Effector memory CD8-positive, alpha-beta T cell (primary cell): ENCODE measurements around the gene IRX4.
"Not testable (repeated sequence)": the region's sequence is repeated elsewhere in the genome, so short reads cannot be mapped to it uniquely, and the experiment has no call there.

Experiments
- ATAC-seq: fragments of 150-1000 bp; cut with Tn5 transposase; replicated peaks from 2 replicates; pipeline ENCODE4 v1.10.0; 2021; ENCODE audit warnings: mild to moderate bottlenecking, moderate library complexity
- DNase-seq, 3 experiments: peaks; one replicate each; pipeline ENCODE4 v3.0.0; 2021
- H3K27ac Mint-ChIP-seq, 2 donors: one replicate each; pipeline ENCODE4 v1.8.0; 2022; ENCODE audit warnings: mild to moderate bottlenecking in 2 of 2, mixed read lengths in 2 of 2, moderate library complexity in 2 of 2
- H3K27me3 Mint-ChIP-seq, 2 donors: one replicate each; pipeline ENCODE4 v1.8.0; 2022; ENCODE audit warnings: mixed read lengths in 2 of 2
- H3K36me3 Mint-ChIP-seq: one replicate; pipeline ENCODE4 v1.8.0; 2022; ENCODE audit warnings: mild to moderate bottlenecking, moderate library complexity, mixed read lengths; ENCODE audit not compliant: insufficient read depth
- H3K4me1 Mint-ChIP-seq, 2 donors: one replicate each; pipeline ENCODE4 v1.8.0; 2022; ENCODE audit warnings: low read depth in 2 of 2, mixed read lengths in 2 of 2
- H3K4me3 Mint-ChIP-seq, 2 donors: one replicate each; pipeline ENCODE4 v1.8.0; 2022; ENCODE audit warnings: mild to moderate bottlenecking in 2 of 2, mixed read lengths in 2 of 2, moderate library complexity in 2 of 2
- H3K9me3 Mint-ChIP-seq, 2 donors: one replicate each; pipeline ENCODE4 v1.8.0; 2022; ENCODE audit warnings: mixed read lengths in 2 of 2

IRX4 gene

GRCh38 chr5:1875281-1875842 is 7.4 kb downstream of the IRX4 start:
- peaks cover 49 to 70% of the 10 kb centered on the region in 2 donors for H3K27me3 Mint-ChIP-seq
- no peak overlapping the region for H3K4me3 Mint-ChIP-seq
- ATAC-seq (no peak), DNase-seq (no peak)
- H3K9me3 Mint-ChIP-seq: no peaks in the 10 kb centered on the region
- H3K27ac Mint-ChIP-seq: no peak overlapping the region
- no peaks in the 10 kb centered on the region for H3K36me3 Mint-ChIP-seq
- H3K4me1 Mint-ChIP-seq: peaks cover 4 to 13% of the 10 kb centered on the region in 2 donors

DNA sequence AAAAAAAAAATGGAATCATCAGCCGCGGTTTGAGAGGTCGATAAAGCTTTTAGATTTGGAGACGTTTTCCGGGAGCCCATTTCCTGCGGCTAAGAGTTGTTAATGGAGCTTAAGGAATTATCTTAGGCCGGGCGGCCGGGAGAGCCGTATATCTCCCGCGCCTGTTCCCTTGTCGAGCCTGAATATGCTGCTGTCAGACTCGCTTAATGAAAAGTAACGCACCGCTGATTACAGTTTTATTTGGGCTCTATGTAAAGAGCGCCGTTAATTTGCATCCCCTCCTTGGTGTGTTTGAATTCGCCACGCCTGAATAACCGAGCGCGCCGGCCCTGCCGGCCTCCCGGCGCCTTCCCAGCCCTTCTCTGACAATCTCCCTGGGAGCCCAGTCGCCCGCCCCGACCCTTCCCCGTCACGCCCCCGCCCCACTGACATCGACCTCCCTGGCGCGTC is 7.9 kb downstream of the IRX4 start:
- Mint-ChIP-seq H3K4me3 (peak overlapping the region in 1 of 2 donors; percentile 23), H3K9me3 (no peaks in the 10 kb centered on the region), H3K27me3 (peaks cover 43 to 64% of the 10 kb centered on the region in 2 donors)

GRCh38 chr5:1874348-1874747 is 8.4 kb downstream of the IRX4 start:
- no peaks in the 10 kb centered on the region for H3K9me3 Mint-ChIP-seq
- H3K4me1 Mint-ChIP-seq: peaks cover 4 to 6% of the 10 kb centered on the region in 2 donors
- peaks cover 39 to 60% of the 10 kb centered on the region in 2 donors for H3K27me3 Mint-ChIP-seq
- no peaks in the 10 kb centered on the region for H3K36me3 Mint-ChIP-seq
- H3K27ac Mint-ChIP-seq: no peak overlapping the region
- no peak for DNase-seq
- peak overlapping the region in 1 of 2 donors; percentile 23 for H3K4me3 Mint-ChIP-seq
- no peak for ATAC-seq

More for the DNA sequence above, 7.9 kb downstream of the IRX4 start:
- Mint-ChIP-seq H3K27ac (no peak overlapping the region), H3K36me3 (no peaks in the 10 kb centered on the region), H3K4me1 (peaks cover 4 to 8% of the 10 kb centered on the region in 2 donors)
- no peak for ATAC-seq
- DNase-seq: no peak

DNA sequence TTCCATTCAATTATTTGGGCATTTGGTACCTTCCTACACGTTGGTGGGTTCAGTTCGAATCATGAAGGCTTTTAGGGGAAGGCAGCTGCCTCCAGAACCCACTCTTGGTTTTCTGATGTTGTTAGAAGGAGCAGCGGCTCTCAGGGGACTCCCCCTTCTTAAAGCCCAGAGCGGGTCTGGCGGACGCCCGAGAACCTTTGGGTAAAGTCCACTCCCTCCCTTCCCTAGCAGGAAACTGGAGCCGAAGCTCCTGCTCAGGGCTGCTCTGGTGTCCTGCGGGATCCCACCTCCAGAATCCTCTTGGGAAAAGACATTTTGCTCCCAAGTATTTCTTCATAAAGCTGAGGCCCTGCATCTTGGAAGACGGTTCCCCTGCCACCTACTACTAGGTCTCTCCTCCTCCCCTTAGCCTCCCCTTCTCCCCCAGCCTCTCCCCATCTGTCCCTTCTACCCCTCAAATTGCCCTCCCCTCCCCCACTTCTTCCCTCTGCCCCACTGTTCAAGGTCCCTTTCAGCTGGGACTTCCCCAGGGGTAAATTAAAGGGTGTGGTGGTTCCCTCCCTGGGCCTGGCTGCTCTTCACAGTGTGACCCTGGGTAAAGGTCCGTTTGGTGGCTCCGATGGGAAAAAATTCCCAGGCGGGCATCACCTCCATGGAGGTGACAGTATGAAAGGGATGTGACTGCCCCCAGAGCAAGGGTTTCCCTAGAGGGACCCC is 9.3 kb downstream of the IRX4 start:
- ATAC-seq (no peak), DNase-seq (no peak)
- Mint-ChIP-seq H3K4me3 (no peak overlapping the region), H3K9me3 (no peaks in the 10 kb centered on the region), H3K27me3 (peaks cover 34 to 59% of the 10 kb centered on the region in 2 donors), H3K4me1 (peaks cover 4 to 6% of the 10 kb centered on the region in 2 donors), H3K27ac (no peak overlapping the region), H3K36me3 (no peaks in the 10 kb centered on the region)

DNA sequence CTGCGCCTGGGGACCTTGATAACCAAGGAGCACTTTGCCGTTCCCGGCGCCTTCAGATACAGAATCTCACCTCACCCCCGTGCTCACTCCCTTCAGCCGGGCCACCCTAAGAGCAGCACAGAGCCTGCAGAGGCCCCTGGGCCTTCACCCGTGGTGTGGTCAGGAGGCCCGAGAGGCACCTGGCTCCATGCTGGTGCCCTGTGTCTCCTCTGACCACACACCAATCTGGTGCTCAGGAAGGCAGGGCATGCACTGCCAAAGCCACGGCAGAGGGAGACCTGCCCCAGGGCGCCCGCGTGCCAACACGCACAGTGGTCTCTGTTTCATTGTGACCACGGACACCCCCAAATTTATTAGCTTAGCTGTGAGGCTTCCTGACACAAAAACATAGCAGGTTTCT is 11.3 kb downstream of the IRX4 start:
- DNase-seq (no peak), ATAC-seq (no peak)
- H3K4me3 Mint-ChIP-seq: no peak overlapping the region
- no peaks in the 10 kb centered on the region for H3K9me3 Mint-ChIP-seq
- H3K27ac Mint-ChIP-seq: no peak overlapping the region
- peaks cover 4 to 6% of the 10 kb centered on the region in 2 donors for H3K4me1 Mint-ChIP-seq
- H3K36me3 Mint-ChIP-seq: no peaks in the 10 kb centered on the region
- peaks cover 34 to 71% of the 10 kb centered on the region in 2 donors for H3K27me3 Mint-ChIP-seq

DNA sequence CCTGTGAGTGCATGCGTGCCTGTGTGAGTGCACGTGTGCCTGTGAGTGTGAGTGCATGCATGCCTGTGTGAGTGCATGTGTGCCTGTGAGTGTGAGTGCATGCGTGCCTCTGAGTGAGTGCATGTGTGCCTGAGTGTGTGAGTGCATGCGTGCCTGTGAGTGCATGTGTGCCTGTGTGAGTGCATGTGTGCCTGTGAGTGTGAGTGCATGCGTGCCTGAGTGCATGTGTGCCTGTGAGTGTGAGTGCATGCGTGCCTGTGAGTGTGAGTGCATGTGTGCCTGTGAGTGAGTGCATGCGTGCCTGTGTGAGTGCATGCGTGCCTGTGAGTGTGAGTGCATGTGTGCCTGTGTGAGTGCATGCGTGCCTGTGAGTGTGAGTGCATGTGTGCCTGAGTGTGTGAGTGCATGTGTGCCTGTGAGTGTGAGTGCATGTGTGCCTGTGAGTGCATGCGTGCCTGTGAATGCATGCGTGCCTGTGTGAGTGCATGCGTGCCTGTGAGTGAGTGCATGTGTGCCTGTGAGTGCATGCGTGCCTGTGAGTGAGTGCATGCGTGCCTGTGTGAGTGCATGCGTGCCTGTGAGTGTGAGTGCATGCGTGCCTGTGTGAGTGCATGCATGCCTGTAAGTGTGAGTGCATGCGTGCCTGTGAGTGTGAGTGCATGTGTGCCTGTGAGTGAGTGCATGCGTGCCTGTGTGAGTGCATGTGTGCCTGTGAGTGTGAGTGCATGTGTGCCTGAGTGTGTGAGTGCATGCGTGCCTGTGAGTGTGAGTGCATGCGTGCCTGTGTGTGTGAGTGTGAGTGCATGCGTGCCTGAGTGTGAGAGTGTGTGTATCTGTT is 12.1 kb downstream of the IRX4 start:
- DNase-seq, H3K9me3 Mint-ChIP-seq, H3K27ac Mint-ChIP-seq, H3K4me1 Mint-ChIP-seq, ATAC-seq, H3K36me3 Mint-ChIP-seq, H3K4me3 Mint-ChIP-seq: not testable (repeated sequence)
- H3K27me3 Mint-ChIP-seq: peaks cover 36 to 72% of the 10 kb centered on the region in 2 donors

DNA sequence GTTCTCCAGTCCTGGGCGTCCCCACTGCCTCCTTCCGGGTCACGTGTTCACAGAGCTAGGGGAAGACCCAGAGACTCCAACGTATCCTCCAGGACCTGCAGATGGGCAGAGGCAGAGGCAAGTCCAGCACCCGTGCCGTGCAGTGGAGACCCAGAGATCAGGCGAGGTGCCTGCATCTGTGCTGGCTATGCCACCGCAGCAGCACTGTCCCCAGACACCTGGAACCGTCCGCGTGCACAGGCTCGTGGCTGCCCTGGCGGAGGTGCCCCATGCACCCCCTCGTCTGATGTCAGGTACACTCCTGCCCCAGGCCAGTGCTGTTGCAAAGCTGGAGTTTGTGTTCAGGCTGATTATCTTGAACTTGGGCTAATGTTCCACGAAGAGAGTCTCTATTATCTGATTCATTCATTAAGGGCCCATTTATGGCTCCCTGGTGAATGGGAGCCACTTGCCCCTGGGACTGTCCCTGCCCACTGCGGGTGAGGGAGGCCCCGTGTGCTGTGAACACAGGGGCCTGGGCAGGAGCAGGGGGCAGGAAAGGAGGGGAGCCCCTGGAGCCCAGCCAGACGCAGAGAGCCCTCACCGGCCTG is 13.7 kb downstream of the IRX4 start:
- no peak for DNase-seq
- Mint-ChIP-seq H3K36me3 (no peaks in the 10 kb centered on the region), H3K4me3 (no peak overlapping the region), H3K9me3 (no peaks in the 10 kb centered on the region), H3K27me3 (peaks cover 37 to 72% of the 10 kb centered on the region in 2 donors), H3K4me1 (no peaks in the 10 kb centered on the region), H3K27ac (no peak overlapping the region)
- ATAC-seq: no peak

DNA sequence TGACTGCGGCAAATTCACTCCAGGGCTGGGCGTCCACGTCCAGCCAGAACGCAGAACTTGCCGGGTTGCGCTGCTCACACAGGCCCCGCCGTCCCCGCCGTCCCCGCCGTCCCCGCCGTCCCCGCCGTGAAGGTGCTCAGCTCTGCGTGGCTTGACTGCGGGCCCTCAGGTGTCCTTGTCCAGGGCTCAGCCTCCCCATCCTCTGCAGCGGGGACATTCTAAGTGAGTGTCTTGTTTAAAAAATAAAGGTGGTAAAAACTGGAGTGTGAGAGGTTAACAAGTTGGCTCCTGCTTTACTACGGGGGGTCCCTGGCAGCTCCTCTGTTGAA is 14.9 kb downstream of the IRX4 start:
- H3K36me3 Mint-ChIP-seq: no peaks in the 10 kb centered on the region
- DNase-seq (no peak), ATAC-seq (no peak)
- no peak overlapping the region for H3K27ac Mint-ChIP-seq
- no peaks in the 10 kb centered on the region for H3K9me3 Mint-ChIP-seq
- H3K4me3 Mint-ChIP-seq: no peak overlapping the region
- H3K4me1 Mint-ChIP-seq: no peaks in the 10 kb centered on the region
- H3K27me3 Mint-ChIP-seq: peaks cover 37 to 72% of the 10 kb centered on the region in 2 donors

GRCh38 chr5:1867114-1867814 is 15.5 kb downstream of the IRX4 start:
- H3K27me3 Mint-ChIP-seq: peaks cover 37 to 72% of the 10 kb centered on the region in 2 donors
- H3K27ac Mint-ChIP-seq: no peak overlapping the region
- DNase-seq: no peak

DNA sequence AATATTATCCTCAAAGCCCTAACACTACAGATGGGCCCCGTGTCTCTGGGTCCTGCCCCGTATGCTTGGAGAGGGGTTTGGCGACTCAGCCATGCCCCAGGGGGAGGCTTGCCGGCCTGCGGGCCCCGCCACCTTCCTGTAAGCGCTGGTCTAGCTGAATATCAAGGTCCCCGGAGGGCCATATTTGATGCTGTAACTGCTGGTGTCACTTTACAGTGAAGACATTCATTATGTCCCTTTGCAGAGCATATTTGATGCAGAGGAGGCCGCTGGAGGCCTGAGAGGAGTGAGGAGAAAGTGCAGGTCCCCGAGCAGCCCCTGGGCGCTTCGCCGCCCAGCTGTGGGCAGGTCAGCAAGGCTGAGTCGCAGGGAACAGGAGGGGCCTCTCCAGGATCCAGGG is 16.8 kb downstream of the IRX4 start:
- peaks cover 48 to 80% of the 10 kb centered on the region in 2 donors for H3K27me3 Mint-ChIP-seq
- no peaks in the 10 kb centered on the region for H3K36me3 Mint-ChIP-seq
- no peak overlapping the region for H3K27ac Mint-ChIP-seq
- no peak for DNase-seq
- H3K4me1 Mint-ChIP-seq: no peaks in the 10 kb centered on the region
- H3K4me3 Mint-ChIP-seq: no peak overlapping the region
- ATAC-seq: no peak
- no peaks in the 10 kb centered on the region for H3K9me3 Mint-ChIP-seq

More at GRCh38 chr5:1867114-1867814, 15.5 kb downstream of the IRX4 start:
- no peak for ATAC-seq
- Mint-ChIP-seq H3K4me3 (no peak overlapping the region), H3K36me3 (no peaks in the 10 kb centered on the region), H3K4me1 (no peaks in the 10 kb centered on the region), H3K9me3 (no peaks in the 10 kb centered on the region)

- Mint-ChIP-seq H3K36me3 (no peaks in the 10 kb centered on the region), H3K27ac (no peak overlapping the region), H3K4me1 (no peaks in the 10 kb centered on the region), H3K27me3 (peaks cover 48 to 80% of the 10 kb centered on the region in 2 donors), H3K9me3 (no peaks in the 10 kb centered on the region), H3K4me3 (no peak overlapping the region)
- ATAC-seq (no peak), DNase-seq (no peak)
These were observed 17.2 kb downstream of the IRX4 start for GRCh38 chr5:1865486-1865885.

GRCh38 chr5:1864896-1865440 is 17.8 kb downstream of the IRX4 start:
- H3K4me1 Mint-ChIP-seq: no peaks in the 10 kb centered on the region
- peaks cover 48 to 80% of the 10 kb centered on the region in 2 donors for H3K27me3 Mint-ChIP-seq
- no peak overlapping the region for H3K27ac Mint-ChIP-seq
- no peak for ATAC-seq
- no peaks in the 10 kb centered on the region for H3K36me3 Mint-ChIP-seq
- no peak for DNase-seq
- no peak overlapping the region for H3K4me3 Mint-ChIP-seq
- H3K9me3 Mint-ChIP-seq: no peaks in the 10 kb centered on the region

DNA sequence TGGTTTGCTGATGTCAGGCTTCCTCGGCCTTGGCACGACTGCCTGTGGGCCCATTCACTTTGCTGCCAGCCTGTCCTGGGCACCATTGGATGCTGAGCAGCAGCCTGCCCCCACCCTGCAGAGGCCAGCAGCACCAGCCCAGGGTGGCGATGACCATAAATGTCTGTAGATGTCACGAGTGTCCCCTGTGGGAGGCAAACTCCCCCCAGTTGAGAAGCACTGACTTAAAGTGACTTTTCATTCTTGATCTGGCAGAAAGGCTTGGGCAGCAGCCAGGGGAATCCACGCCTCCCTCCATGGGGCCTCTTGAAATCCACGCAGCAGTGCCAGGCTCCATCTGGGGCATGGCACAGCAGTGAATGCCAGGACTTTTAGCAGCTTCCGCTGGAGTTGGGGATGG is 21.8 kb downstream of the IRX4 start:
- H3K4me3 Mint-ChIP-seq: no peak overlapping the region
- H3K27me3 Mint-ChIP-seq: peaks cover 47 to 55% of the 10 kb centered on the region in 2 donors
- no peaks in the 10 kb centered on the region for H3K4me1 Mint-ChIP-seq
- no peak for ATAC-seq
- H3K36me3 Mint-ChIP-seq: peaks cover 3% of the 10 kb centered on the region
- H3K9me3 Mint-ChIP-seq: no peaks in the 10 kb centered on the region
- DNase-seq: no peak
- no peak overlapping the region for H3K27ac Mint-ChIP-seq
